Neuronal stem cell (in vitro differentiated cells): ENCODE data around the gene RCAN3.
A peak's percentile ranks its signal among the peaks of the same experiment; 100 is the strongest.

Experiments
- DNase-seq: peaks from one replicate; pipeline ENCODE4 v3.0.0-alpha.2; 2013; ENCODE audit warnings: low spot score
- H2AFZ ChIP-seq: one replicate; pipeline ENCODE4 v1.6.1; 2013; ENCODE audit warnings: mild to moderate bottlenecking, low read length, inconsistent platforms
- H2AK5ac ChIP-seq: 2 replicates; pipeline ENCODE4 v1.6.1; 2013; ENCODE audit warnings: low read depth, mild to moderate bottlenecking, inconsistent platforms, low read length, moderate library complexity, mixed read lengths
- H2BK120ac ChIP-seq: 2 replicates; pipeline ENCODE4 v1.6.1; 2013; ENCODE audit warnings: low read depth, mild to moderate bottlenecking, inconsistent platforms, low read length, moderate library complexity, mixed read lengths
- H2BK12ac ChIP-seq: one replicate; pipeline ENCODE4 v1.6.1; 2013; ENCODE audit warnings: low read length, inconsistent platforms
- H2BK15ac ChIP-seq: 2 replicates; pipeline ENCODE4 v1.6.1; 2013; ENCODE audit warnings: mild to moderate bottlenecking, low read length, inconsistent platforms, mixed read lengths
- H2BK5ac ChIP-seq: one replicate; pipeline ENCODE4 v1.6.1; 2013; ENCODE audit warnings: inconsistent platforms, mild to moderate bottlenecking, low read length, moderate library complexity
- H3K14ac ChIP-seq: one replicate; pipeline ENCODE4 v1.6.1; 2013; ENCODE audit warnings: low read length, inconsistent platforms
- H3K18ac ChIP-seq: 2 replicates; pipeline ENCODE4 v1.6.1; 2013; ENCODE audit warnings: low read length, inconsistent platforms
- H3K23ac ChIP-seq: 2 replicates; pipeline ENCODE4 v1.6.1; 2013; ENCODE audit warnings: low read depth, mild to moderate bottlenecking, mixed read lengths, low read length, inconsistent platforms; ENCODE audit not compliant: poor library complexity
- H3K27ac ChIP-seq: replicated peaks from 3 replicates; pipeline ENCODE4 v1.5.1; 2013; ENCODE audit warnings: low read length, inconsistent platforms
- H3K27me3 ChIP-seq, 3 experiments: 2 replicates each; pipeline ENCODE4 v1.6.1; 2013; ENCODE audit warnings: low read length in 3 of 3, mild to moderate bottlenecking in 2 of 3, inconsistent platforms in 1 of 3, low read depth in 1 of 3, mixed read lengths in 1 of 3, moderate library complexity in 1 of 3; ENCODE audit not compliant: control insufficient read depth in 3 of 3, insufficient read depth in 3 of 3
- H3K36me3 ChIP-seq, 2 donors: replicated peaks in 1 of 2; 2 replicates each; pipeline ENCODE4 v1.6.1; 2013; ENCODE audit warnings: low read length in 2 of 2; ENCODE audit not compliant: control insufficient read depth in 2 of 2, insufficient read depth in 2 of 2
- H3K4ac ChIP-seq: 2 replicates; pipeline ENCODE4 v1.6.1; 2013; ENCODE audit warnings: inconsistent platforms, mild to moderate bottlenecking, low read length, moderate library complexity
- H3K4me1 ChIP-seq, 2 donors: 1 replicate in 1 of 2; 2 replicates in 1 of 2; pipeline ENCODE4 v1.6.1; 2013; ENCODE audit warnings: low read length in 2 of 2, low read depth in 1 of 2; ENCODE audit not compliant: control insufficient read depth in 2 of 2, insufficient read depth in 1 of 2
- H3K4me2 ChIP-seq: one replicate; pipeline ENCODE4 v1.6.1; 2013; ENCODE audit warnings: mild to moderate bottlenecking, low read length, inconsistent platforms; ENCODE audit not compliant: insufficient read depth, poor library complexity, severe bottlenecking
- H3K4me3 ChIP-seq, 2 donors: 2 replicates each; pipeline ENCODE4 v1.5.1; 2013; ENCODE audit warnings: low read length in 2 of 2, mild to moderate bottlenecking in 2 of 2, inconsistent platforms in 1 of 2, moderate library complexity in 1 of 2
- H3K79me1 ChIP-seq: one replicate; pipeline ENCODE4 v1.6.1; 2013; ENCODE audit warnings: low read depth, mild to moderate bottlenecking, inconsistent platforms, low read length, moderate library complexity
- H3K9ac ChIP-seq: one replicate; pipeline ENCODE4 v1.6.1; 2013; ENCODE audit warnings: mild to moderate bottlenecking, low read depth, low read length, inconsistent platforms; ENCODE audit not compliant: poor library complexity
- H3K9me3 ChIP-seq, 2 donors: replicated peaks in 1 of 2; 2 replicates each; pipeline versions ENCODE3 to v1.6.1; 2013; ENCODE audit warnings: low read length in 2 of 2, mild to moderate bottlenecking in 2 of 2, inconsistent platforms in 1 of 2, low read depth in 1 of 2, mixed read lengths in 1 of 2, moderate library complexity in 1 of 2; ENCODE audit not compliant: control insufficient read depth in 2 of 2, insufficient read depth in 1 of 2
- H4K8ac ChIP-seq: one replicate; pipeline ENCODE4 v1.6.1; 2013; ENCODE audit warnings: low read depth, mild to moderate bottlenecking, inconsistent platforms, low read length, moderate library complexity
- H4K91ac ChIP-seq: one replicate; pipeline ENCODE4 v1.6.1; 2013; ENCODE audit warnings: low read length, low read depth, mild to moderate bottlenecking, inconsistent platforms; ENCODE audit not compliant: poor library complexity
- WGBS, 2 donors: extraction: QIAGEN DNeasy Blood & Tissue Kit; methylation state at CpG; one replicate each; pipeline ENCODE4 v1.1.7; 2013; ENCODE audit warnings: missing lambda C conversion rate in 2 of 2, mixed read lengths in 1 of 2; ENCODE audit not compliant: insufficient read length in 2 of 2, insufficient replicate concordance in 1 of 2; ENCODE audit errors: extremely low coverage in 2 of 2; 5-methylcytosine and 5-hydroxymethylcytosine counted together

RCAN3 gene

GRCh38 chr1:24560361-24560760 lies 57.7 kb downstream of the RCAN3 start:
- Histone ChIP-seq H4K91ac (no peak overlapping the region), H2BK5ac (no peak overlapping the region), H3K18ac (no peak overlapping the region), H3K36me3 (no peaks in the 10 kb centered on the region), H3K9ac (no peak overlapping the region), H2BK120ac (no peak overlapping the region), H2BK12ac (no peak overlapping the region), H3K27ac (no peak overlapping the region), H3K4me3 (no peak overlapping the region), H2BK15ac (no peak overlapping the region), H3K79me1 (peaks cover 2% of the 10 kb centered on the region), H3K14ac (no peak overlapping the region), H2AFZ (no peak overlapping the region), H3K23ac (no peak overlapping the region), H3K4me1 (peaks cover 0 to 3% of the 10 kb centered on the region in 2 donors), H3K4ac (no peak overlapping the region), H4K8ac (no peak overlapping the region), H3K27me3 (peaks cover 9 to 34% (median 24%) of the 10 kb centered on the region in 3 experiments), H3K4me2 (no peak overlapping the region), H3K9me3 (no peaks in the 10 kb centered on the region), H2AK5ac (peak overlapping the region; percentile 37)
- no peak for DNase-seq
- no CpG with 5 or more reads among the region's 6 CpGs for WGBS, 2 donors

GRCh38 chr1:24562625-24563024 lies 60.0 kb downstream of the RCAN3 start:
- Histone ChIP-seq H3K23ac (no peak overlapping the region), H3K27ac (no peak overlapping the region), H3K79me1 (no peaks in the 10 kb centered on the region), H2AK5ac (no peak overlapping the region), H3K14ac (no peak overlapping the region), H3K4me1 (peaks cover 0 to 1% of the 10 kb centered on the region in 2 donors), H2BK5ac (no peak overlapping the region), H2BK12ac (no peak overlapping the region), H3K9me3 (no peaks in the 10 kb centered on the region), H3K18ac (no peak overlapping the region), H3K4me2 (no peak overlapping the region), H3K36me3 (no peaks in the 10 kb centered on the region), H3K9ac (no peak overlapping the region), H4K91ac (no peak overlapping the region), H3K4ac (no peak overlapping the region), H4K8ac (no peak overlapping the region), H2BK120ac (no peak overlapping the region), H3K27me3 (peaks cover 0 to 19% (median 4%) of the 10 kb centered on the region in 3 experiments), H2BK15ac (no peak overlapping the region), H3K4me3 (no peak overlapping the region), H2AFZ (no peak overlapping the region)
- no peak for DNase-seq

GRCh38 chr1:24564695-24565094 lies 62.1 kb downstream of the RCAN3 start:
- no peak overlapping the region for H3K23ac ChIP-seq
- no CpG with 5 or more reads among the region's 2 CpGs for WGBS, 2 donors

GRCh38 chr1:24566236-24566867 lies 63.7 kb downstream of the RCAN3 start:
- Histone ChIP-seq H3K4ac (no peak overlapping the region), H3K14ac (no peak overlapping the region), H3K4me1 (no peaks in the 10 kb centered on the region), H4K8ac (no peak overlapping the region), H3K9me3 (no peaks in the 10 kb centered on the region), H4K91ac (no peak overlapping the region), H3K23ac (no peak overlapping the region), H2AFZ (no peak overlapping the region), H3K18ac (no peak overlapping the region), H2BK15ac (no peak overlapping the region), H3K9ac (no peak overlapping the region), H3K36me3 (no peaks in the 10 kb centered on the region), H3K4me2 (no peak overlapping the region), H3K27ac (no peak overlapping the region), H3K79me1 (no peaks in the 10 kb centered on the region), H3K27me3 (peaks cover 0 to 14% (median 0%) of the 10 kb centered on the region in 3 experiments), H3K4me3 (no peak overlapping the region), H2BK12ac (no peak overlapping the region), H2AK5ac (no peak overlapping the region), H2BK5ac (no peak overlapping the region), H2BK120ac (no peak overlapping the region)
- WGBS, 2 donors = no CpG with 5 or more reads among the region's 3 CpGs
- no peak for DNase-seq

More at GRCh38 chr1:24564695-24565094, 62.1 kb downstream of the RCAN3 start:
- Histone ChIP-seq H3K9ac (no peak overlapping the region), H2AK5ac (no peak overlapping the region), H2BK5ac (no peak overlapping the region), H3K36me3 (no peaks in the 10 kb centered on the region), H4K8ac (no peak overlapping the region), H3K4me1 (no peaks in the 10 kb centered on the region), H2BK15ac (no peak overlapping the region), H3K4me3 (no peak overlapping the region), H4K91ac (no peak overlapping the region), H3K4me2 (no peak overlapping the region), H3K79me1 (no peaks in the 10 kb centered on the region), H3K14ac (no peak overlapping the region), H2AFZ (no peak overlapping the region), H3K27me3 (peaks cover 0 to 14% (median 0%) of the 10 kb centered on the region in 3 experiments), H2BK12ac (no peak overlapping the region), H3K9me3 (no peaks in the 10 kb centered on the region), H3K27ac (no peak overlapping the region), H3K4ac (no peak overlapping the region), H2BK120ac (no peak overlapping the region), H3K18ac (no peak overlapping the region)
- no peak for DNase-seq
